Lower leg skin (tissue), 3 donors: ENCODE results near the gene KRTAP9-6.

Source experiments
- CTCF ChIP-seq, 3 donors: fragments of 450-650 bp; IDR thresholded peaks; one replicate each; pipeline ENCODE4 v1.5.1; 2016; ENCODE audit warnings: antibody characterized with exemption in 3 of 3, mild to moderate bottlenecking in 3 of 3, moderate library complexity in 2 of 3
- POLR2A ChIP-seq, 2 donors: fragments of 450-650 bp; IDR thresholded peaks; one replicate each; pipeline ENCODE4 v1.6.1; 2016 to 2017; ENCODE audit warnings: antibody characterized with exemption in 2 of 2, mild to moderate bottlenecking in 1 of 2, moderate library complexity in 1 of 2

DNA sequence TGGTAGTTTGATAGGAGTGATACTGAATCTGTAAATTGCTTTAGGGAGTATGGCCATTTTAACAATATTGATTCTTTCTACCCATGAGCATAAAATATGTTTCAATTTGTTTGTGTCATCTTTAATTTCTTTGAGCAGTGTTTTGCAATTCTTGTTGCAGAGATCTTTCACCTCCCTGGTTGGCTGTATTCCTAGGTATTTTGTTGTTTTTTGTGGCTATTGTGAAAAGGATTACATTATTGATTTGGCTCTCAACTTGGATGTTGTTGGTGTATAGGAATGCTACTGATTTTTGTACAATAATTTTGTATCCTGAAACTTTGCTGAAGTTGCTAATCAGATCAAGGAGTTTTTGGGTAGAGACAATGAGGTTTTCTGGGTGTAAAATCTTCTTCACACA, 6.8 kb upstream of the KRTAP9-6 start:
- TF ChIP-seq CTCF (IDR thresholded peaks at IDR 0.05) (no peak), POLR2A (IDR thresholded peaks at IDR 0.05) (no peak)
